ENCODE measurements around the gene KDM4B.

DNA sequence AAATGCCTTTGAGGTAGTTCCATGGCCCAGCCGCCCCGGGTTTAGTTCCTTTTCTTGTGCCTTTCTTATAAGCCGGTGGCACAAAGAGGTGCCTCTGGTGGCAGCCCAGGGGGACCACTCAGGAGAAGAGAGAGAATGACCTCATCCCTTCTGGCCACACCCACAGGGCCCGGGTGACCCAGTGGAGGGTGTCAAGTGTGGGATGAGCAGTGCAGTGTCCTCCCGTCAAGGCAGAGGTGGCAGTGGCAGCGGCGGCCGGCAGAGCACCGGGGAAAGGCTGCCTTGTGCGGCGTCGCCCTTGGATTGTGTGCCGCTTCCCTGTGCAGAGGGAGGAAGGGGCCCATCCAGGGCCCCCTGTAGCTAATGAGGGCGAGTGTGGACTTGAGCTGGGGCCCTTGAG, 47.9 kb downstream of the KDM4B start:
- TF ChIP-seq, protein P1, sequence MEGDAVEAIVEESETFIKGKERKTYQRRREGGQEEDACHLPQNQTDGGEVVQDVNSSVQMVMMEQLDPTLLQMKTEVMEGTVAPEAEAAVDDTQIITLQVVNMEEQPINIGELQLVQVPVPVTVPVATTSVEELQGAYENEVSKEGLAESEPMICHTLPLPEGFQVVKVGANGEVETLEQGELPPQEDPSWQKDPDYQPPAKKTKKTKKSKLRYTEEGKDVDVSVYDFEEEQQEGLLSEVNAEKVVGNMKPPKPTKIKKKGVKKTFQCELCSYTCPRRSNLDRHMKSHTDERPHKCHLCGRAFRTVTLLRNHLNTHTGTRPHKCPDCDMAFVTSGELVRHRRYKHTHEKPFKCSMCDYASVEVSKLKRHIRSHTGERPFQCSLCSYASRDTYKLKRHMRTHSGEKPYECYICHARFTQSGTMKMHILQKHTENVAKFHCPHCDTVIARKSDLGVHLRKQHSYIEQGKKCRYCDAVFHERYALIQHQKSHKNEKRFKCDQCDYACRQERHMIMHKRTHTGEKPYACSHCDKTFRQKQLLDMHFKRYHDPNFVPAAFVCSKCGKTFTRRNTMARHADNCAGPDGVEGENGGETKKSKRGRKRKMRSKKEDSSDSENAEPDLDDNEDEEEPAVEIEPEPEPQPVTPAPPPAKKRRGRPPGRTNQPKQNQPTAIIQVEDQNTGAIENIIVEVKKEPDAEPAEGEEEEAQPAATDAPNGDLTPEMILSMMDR (conservative IDR thresholded peaks at IDR 0.05) = no peak
- no peak for TF ChIP-seq ZFX (IDR thresholded peaks at IDR 0.05)

Measured in C4-2B (cell line).